Measurements from ENCODE around the gene GLYR1.

Gene GLYR1

GRCh38 chr16:4846503-4846900 lies 586 bp downstream of the GLYR1 start:
- peak; percentile 57 for DNase-seq

DNA sequence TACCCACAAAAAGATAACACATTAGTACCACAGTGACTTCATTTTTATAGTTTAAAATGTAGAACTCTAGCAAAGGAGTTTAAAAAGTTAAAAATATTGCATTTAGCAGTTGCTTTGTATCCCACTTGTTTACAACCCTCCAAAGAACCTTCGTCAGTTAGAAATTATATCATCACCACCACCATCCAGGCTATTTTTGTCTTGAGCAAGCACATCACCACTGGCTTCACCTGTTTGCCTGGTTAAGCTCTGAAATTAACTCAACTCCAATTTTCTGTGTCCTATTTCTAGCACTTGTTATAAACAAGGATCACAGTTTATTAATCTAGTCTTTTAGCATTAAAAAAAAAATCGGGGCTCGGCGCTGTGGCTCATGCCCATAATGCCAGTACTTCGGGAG lies 6.1 kb downstream of the GLYR1 start:
- DNase-seq = no peak

GRCh38 chr16:4839942-4840341 lies 7.1 kb downstream of the GLYR1 start:
- no peak for DNase-seq

DNA sequence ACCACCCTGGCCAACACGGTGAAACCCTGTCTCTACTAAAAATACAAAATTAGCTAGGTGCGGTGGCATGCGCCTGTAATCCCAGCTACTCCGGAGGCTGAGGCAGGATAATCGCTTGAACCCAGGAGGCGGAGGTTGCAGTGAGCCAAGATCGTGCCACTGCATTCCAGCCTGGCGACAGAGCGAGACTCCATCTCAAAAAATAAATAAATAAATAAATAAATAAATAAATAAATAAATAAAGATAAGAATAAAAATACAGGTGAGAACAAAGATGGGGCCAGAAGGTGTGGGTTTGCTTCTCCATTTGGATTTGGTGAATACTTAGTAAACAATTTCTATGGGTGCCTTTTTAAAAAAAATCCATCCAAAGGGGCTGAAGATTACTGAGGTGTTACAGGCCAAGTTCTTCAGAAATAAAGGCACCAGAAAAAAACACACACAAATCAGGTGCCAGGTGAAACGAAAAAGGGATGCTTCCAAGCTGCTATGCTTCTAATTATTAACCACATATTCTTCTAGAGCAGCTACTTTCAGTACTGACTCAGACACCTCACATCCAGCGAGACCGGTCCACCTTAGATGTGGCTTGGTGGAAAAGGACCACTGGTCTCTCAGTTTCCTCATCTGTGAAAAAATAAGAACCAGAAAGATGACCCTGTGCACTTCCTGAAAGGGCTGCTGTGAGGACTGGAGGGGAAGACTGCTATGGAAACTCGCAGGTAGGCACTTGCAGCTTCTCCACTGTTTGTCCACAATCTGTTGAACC lies 9.2 kb downstream of the GLYR1 start:
- no peak for DNase-seq

DNA sequence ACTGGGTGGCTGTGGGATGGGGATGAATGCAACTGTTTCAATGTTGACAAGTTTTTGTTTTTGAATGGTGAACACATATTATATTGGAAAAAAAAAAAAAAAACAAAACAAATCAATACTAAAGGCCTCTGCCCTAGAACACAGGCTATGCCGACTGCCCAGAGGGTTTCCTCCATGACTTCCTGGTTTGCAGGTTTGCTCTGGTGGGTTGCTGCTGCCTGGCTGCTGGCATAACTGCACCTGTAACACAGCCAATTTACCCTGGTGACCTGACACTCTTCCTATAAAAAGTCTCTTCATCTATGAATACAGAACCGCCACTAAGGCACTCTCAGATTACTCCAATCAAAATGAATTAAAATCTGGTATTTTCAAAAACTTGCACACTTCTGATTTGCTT lies 10.4 kb downstream of the GLYR1 start:
- DNase-seq = no peak

DNA sequence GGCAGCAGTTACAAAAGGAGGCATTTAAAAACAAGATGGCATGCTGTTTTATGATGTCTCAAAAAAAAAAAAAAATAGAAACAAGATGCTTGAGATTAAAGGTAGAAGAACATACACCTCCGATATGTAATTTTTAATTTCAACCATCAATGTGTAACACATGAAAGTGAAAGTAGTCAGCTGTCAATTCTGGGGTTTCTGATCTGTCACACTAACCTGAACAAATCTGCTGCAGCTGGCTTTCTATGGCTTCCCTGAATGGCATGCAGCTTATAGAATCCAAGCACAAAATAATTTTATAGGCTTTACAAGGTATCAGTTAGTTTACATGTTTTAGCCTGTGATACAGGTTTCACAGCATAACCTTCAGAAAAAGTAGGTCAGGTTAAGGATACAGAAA lies 13.5 kb downstream of the GLYR1 start:
- no peak for DNase-seq

- DNase-seq = no peak
Observed at GRCh38 chr16:4832698-4833343, 14.3 kb downstream of the GLYR1 start.

GRCh38 chr16:4831616-4832015 lies 15.5 kb downstream of the GLYR1 start:
- DNase-seq = no peak

DNA sequence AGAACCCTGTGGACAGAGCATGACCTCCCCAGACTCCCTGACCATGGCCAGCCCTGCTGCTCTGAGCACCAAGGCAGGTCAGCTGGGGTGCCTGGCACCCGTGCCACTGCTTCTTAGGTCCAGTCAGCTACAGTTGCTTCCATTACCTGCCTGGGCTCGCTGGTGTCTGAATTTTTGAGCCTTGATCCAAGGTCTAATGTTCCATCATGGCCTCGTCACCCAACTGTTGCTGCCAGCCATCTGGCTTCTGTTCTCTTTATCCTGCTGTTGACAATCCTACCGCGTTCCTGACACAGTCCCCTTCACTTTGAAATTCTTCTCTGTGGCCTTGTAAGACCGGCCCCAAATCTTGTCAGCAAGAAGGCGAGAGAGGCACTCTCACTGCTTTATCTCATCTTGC lies 16.7 kb downstream of the GLYR1 start:
- DNase-seq = no peak

DNA sequence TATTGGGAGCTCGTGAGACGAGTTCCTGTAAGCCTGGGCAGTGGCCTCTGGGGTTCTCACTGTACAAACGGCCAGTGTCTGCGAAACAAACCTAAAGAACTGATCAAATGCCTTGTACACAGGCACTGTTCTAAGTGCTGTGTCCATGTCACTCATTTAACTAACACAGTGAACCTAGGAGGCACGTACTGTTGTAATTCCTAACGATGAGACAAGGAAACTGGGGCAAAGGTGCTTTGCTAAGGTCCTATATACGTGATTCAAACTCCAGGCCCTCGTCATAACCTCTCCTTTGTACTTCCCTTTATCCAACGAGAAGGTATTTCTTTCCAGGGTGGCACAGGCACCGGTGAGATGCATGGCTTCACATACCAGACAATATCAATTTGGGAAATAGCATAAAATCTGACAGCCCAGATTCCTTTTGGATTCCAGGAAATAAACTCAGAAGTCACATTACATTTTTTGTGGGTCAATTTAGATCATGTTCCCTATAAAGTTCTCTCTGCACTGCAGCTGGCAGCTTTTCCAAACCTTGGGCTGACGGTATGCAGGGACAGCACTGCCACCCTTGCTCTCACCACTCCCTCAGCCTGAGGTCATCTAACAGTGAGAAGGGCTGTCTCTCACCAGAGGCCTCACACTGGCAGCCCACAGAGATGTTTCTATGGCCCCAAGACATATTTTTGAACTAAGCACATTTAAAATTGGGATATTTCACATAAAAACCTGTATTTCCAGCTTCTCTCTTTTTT lies 18.3 kb downstream of the GLYR1 start:
- no peak for DNase-seq

DNA sequence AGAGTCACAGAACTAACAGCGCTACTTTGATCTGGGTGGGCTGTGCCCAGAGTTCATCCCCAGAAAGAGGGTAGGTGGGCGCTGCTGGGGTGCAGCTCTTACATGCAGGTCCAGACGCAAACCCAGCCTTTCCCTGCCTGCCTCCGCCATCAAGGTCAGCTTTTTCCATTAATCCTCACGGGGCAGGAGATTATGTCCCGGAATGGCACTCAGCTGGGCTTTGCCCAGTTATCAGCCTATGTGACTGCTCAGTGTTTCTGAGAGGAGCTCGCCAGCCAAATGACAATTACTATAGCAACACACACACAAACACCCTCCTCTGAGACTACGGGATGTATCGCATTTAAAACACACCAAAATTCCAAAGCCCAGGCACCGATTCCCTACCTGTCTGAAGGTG lies 20.1 kb downstream of the GLYR1 start:
- DNase-seq = no peak

GRCh38 chr16:4826526-4826925 lies 20.6 kb downstream of the GLYR1 start:
- no peak for DNase-seq

DNA sequence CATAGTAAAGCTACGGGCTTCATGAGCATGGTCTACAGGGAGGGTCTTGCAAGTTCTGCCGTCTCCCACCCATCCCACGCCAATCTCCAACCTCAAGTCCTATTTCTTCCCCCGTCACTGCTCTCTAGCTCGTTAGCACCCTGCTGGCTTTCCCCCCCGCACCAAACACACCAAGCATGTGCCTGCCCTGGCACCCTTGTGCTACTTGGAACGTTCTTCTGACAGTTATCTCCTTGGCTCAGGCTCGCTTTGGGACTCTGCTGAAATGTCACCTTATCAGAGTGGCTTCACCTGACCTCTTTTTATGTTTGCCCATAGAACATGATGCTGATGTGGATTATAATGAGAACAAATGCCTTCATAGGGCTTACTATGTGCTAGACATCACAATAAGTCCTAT lies 21.9 kb downstream of the GLYR1 start:
- DNase-seq = no peak

DNA sequence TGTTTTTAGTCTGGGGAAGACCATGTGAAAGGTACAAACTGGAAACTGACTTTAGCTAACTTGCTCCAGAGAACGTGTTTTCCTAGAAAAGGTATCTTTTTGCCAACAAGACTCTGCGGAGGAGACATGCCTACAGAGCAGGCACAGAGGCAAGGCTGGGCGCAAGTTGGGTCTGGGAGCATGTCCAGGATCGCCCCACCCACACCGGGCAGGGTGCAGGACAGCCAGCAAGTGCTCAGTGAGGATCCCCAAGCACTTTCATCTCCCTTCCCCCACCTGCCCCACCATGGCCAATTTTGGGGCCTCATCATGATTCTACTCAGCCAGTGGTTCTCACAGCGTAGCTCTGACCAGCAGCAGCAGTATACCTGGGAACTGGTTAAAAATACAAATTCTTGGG lies 26.4 kb downstream of the GLYR1 start:
- no peak for DNase-seq

DNA sequence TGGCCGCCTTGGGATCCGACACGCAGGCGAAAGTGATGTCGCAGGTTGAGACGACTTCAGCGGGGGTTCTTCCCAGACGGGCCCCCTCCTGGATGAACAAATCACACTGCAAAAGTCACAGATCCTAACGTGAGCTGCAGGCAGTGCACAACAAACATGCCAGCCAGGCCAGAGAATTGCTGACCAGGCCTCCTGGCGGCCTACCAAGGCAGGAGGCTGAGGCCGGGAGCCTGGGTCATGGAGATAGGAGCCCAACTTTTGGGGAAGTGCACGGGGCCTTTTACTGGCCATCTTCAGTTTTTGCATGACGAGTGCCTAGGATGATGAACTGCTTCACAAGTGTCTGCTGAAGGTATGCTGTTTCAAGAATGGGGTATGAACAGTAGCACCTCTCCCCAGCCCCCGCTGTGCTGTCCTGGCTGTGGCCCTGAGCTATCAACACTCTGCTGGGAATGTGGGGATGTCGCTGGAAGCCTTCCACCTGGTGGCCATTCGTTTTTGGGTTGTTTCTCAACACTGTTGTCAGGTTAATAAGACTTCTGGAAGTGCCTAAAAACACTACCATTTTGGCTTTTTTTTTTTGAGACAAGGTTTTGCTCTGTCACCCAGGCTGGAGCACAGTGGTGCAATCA lies 32.4 kb downstream of the GLYR1 start:
- DNase-seq = no peak

DNA sequence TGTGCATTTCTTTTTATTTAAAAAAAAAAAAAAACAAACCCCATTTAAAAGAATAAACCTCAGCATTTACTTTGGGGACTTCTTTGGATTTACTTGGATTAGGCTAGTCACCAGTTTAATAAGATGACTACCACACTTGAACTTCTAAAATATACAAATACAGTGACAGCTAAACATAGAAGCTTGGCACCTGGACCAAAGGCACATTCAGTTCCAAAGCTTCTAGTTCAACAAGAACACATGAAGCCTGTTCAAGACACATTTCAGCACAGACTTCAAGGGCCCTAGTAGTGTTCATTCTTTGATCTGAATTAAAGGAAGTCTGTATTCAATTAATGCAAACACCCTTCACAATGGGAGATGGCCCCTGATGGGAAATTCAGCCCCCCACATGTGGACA lies 33.0 kb downstream of the GLYR1 start:
- DNase-seq = no peak

- DNase-seq = no peak
Observed at GRCh38 chr16:4813251-4814003, 33.7 kb downstream of the GLYR1 start.

- DNase-seq = no peak
Observed at GRCh38 chr16:4811773-4812172, 35.3 kb downstream of the GLYR1 start.

DNA sequence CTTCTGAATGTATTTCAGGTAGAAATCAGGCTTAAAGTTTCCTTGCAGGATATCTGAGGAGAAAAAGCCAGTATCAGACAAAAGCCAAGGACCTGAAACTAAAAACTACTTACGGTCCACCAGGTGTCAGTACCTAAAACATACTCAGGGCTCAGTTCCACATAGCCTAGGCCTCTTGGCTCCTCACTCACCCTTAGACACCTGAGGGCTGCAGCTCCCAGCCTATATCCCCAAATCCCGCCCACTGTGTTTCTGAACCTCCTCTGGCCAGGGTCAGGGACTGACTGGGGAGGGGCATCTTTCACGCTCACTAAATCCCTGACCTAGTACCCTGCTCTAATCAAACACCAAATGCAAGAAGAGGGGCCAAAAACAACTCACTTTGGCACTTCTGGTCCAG lies 35.8 kb downstream of the GLYR1 start:
- no peak for DNase-seq

GRCh38 chr16:4806280-4806679 lies 40.8 kb downstream of the GLYR1 start:
- no peak for DNase-seq

DNA sequence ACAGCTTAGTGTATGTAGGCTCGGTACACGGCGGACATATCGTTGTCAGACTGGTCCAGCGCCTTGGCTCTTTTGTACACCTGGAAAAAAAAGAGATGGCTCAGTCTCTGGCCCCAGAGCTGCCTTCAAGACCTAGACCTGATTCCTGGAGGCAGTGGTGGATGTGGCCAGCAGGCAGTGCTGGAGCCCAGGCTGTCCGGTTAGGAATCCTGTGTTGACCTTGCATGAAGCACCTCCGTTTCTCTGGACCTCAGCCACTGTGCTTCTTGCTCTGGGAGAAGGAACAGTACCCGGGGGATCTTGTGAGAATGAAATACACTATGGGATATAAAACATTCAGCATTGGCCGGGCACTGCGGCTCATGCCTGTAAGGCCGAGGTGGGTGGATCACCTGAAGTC lies 41.9 kb downstream of the GLYR1 start:
- DNase-seq = no peak

- no peak for DNase-seq
Observed at GRCh38 chr16:4803898-4804762, 43.0 kb downstream of the GLYR1 start.
